GM23338 (cell line): ENCODE measurements around the gene ALG9. TPM values are rescaled to one million over a fixed set of nuclear protein-coding genes. Genes with fewer than 3 reads are reported as not detected.

Experiments used
- ATAC-seq: fragments of 200-7000 bp; cut with Tn5 transposase; 3 replicates; pipeline ENCODE4 v1.9.1; 2020
- DNase-seq: peaks from one replicate; pipeline ENCODE4 v3.0.0-alpha.2; 2015; ENCODE audit warnings: low spot score
- H2AFZ ChIP-seq: fragments of 200-600 bp; sonication (generic); 2 replicates; pipeline ENCODE4 v1.8.0; 2016; ENCODE audit warnings: antibody characterized with exemption, mild to moderate bottlenecking, moderate library complexity
- H3F3A ChIP-seq: fragments of 200-600 bp; sonication (generic); replicated peaks from 2 replicates; pipeline ENCODE4 v1.8.0; 2017; ENCODE audit warnings: antibody characterized with exemption, mixed run types, low read depth
- H3K27ac ChIP-seq: fragments of 200-600 bp; sonication (generic); 2 replicates; pipeline ENCODE4 v1.6.1; 2016; ENCODE audit warnings: low read depth
- H3K27me3 ChIP-seq: fragments of 200-600 bp; sonication (generic); 2 replicates; pipeline ENCODE4 v1.8.0; 2016; ENCODE audit warnings: mild to moderate bottlenecking, mixed run types, moderate library complexity; ENCODE audit not compliant: insufficient read depth
- H3K36me3 ChIP-seq: fragments of 200-600 bp; sonication (generic); 2 replicates; pipeline ENCODE4 v1.8.0; 2016; ENCODE audit warnings: mild to moderate bottlenecking; ENCODE audit not compliant: insufficient read depth
- H3K4me1 ChIP-seq: fragments of 200-600 bp; sonication (generic); 2 replicates; pipeline ENCODE4 v1.8.0; 2016; ENCODE audit warnings: mild to moderate bottlenecking, moderate library complexity; ENCODE audit not compliant: insufficient read depth
- H3K4me2 ChIP-seq: fragments of 200-600 bp; sonication (generic); 2 replicates; pipeline ENCODE4 v1.7.1; 2017; ENCODE audit warnings: mixed run types
- H3K4me3 ChIP-seq: fragments of 200-600 bp; sonication (generic); 2 replicates; pipeline ENCODE4 v1.6.1; 2016; ENCODE audit warnings: mixed run types
- H3K79me2 ChIP-seq: fragments of 200-600 bp; sonication (generic); replicated peaks from 2 replicates; pipeline ENCODE4 v1.8.0; 2017; ENCODE audit warnings: mild to moderate bottlenecking; ENCODE audit not compliant: insufficient read depth
- H3K9me2 ChIP-seq: fragments of 200-600 bp; sonication (generic); 2 replicates; pipeline ENCODE4 v1.8.0; 2017; ENCODE audit not compliant: insufficient read depth
- H4K20me1 ChIP-seq: fragments of 200-600 bp; sonication (generic); replicated peaks from 2 replicates; pipeline ENCODE4 v1.8.0; 2017; ENCODE audit warnings: mild to moderate bottlenecking; ENCODE audit not compliant: insufficient read depth
- H3K27ac Mint-ChIP-seq: 2 replicates; pipeline ENCODE4 v1.8.0; 2020; ENCODE audit warnings: inconsistent platforms, mild to moderate bottlenecking, moderate library complexity, mixed read lengths
- H3K27me3 Mint-ChIP-seq: 3 replicates; pipeline ENCODE4 v1.8.0; 2022; ENCODE audit warnings: low read depth, mild to moderate bottlenecking, moderate library complexity, mixed read lengths, inconsistent platforms; ENCODE audit not compliant: insufficient read depth, poor library complexity
- H3K36me3 Mint-ChIP-seq: 3 replicates; pipeline ENCODE4 v1.8.0; 2021; ENCODE audit warnings: low read depth, mild to moderate bottlenecking, inconsistent platforms, moderate library complexity, mixed read lengths
- H3K4me1 Mint-ChIP-seq: 3 replicates; pipeline ENCODE4 v1.8.0; 2020; ENCODE audit warnings: mild to moderate bottlenecking, inconsistent platforms, mixed read lengths
- H3K4me3 Mint-ChIP-seq: 3 replicates; pipeline ENCODE4 v1.8.0; 2021; ENCODE audit warnings: moderate library complexity, mild to moderate bottlenecking, inconsistent platforms, mixed read lengths
- H3K9me3 Mint-ChIP-seq: 3 replicates; pipeline ENCODE4 v1.8.0; 2020; ENCODE audit warnings: moderate library complexity, mild to moderate bottlenecking, inconsistent platforms, mixed read lengths
- CREB1 ChIP-seq: fragments of 250-450 bp; sonication (Bioruptor Pico); IDR thresholded peaks from 2 replicates; pipeline ENCODE4 v1.5.0; 2020; ENCODE audit warnings: low read depth, mild to moderate bottlenecking, moderate library complexity
- EZH2phosphoT487 ChIP-seq: fragments of 200-600 bp; sonication (generic); IDR thresholded peaks from one replicate; pipeline ENCODE4 v1.8.1; 2018; ENCODE audit warnings: antibody characterized with exemption; ENCODE audit not compliant: unreplicated experiment
- JUNB ChIP-seq: IDR thresholded peaks from one replicate; pipeline ENCODE4 v1.6.1; 2016; ENCODE audit warnings: antibody characterized with exemption; ENCODE audit not compliant: unreplicated experiment
- POLR2AphosphoS5 ChIP-seq: IDR thresholded peaks from 2 replicates; pipeline ENCODE4 v1.6.1; 2016; ENCODE audit warnings: antibody characterized with exemption, low read depth
- ZNF462 ChIP-seq: fragments of 250-450 bp; sonication (Bioruptor Pico); IDR thresholded peaks from 2 replicates; pipeline ENCODE4 v1.5.0; 2020; ENCODE audit warnings: mild to moderate bottlenecking, moderate library complexity
- polyA plus RNA-seq: library from polyadenylated mRNA; unstranded; fragments of >200 nt; fragmentation: Nextera tagmentation; extraction: Ambion mirVana; gene quantifications from 2 replicates; pipeline ENCODE4 v1.2.1, GENCODE V29; 2016
- total RNA-seq: library from RNA; depleted of rRNA; stranded (reverse); fragments of >200 nt; shearing (Covaris generic); gene quantifications from 2 replicates; pipeline ENCODE4 v1.2.3, GENCODE V29; 2014
- TF ChIP-seq, protein P1 (sequence below), 2 experiments: fragments of 200-600 bp in 1 of 2; sonication (generic) in 1 of 2; conservative IDR thresholded peaks; 2 replicates each; pipeline versions ENCODE4 v1.5.1 to v1.6.1; 2016 to 2017; ENCODE audit warnings: antibody characterized with exemption in 2 of 2, low read depth in 2 of 2, mild to moderate bottlenecking in 2 of 2, moderate library complexity in 1 of 2

The ALG9 gene
- total and polyA plus RNA-seq, 2 experiments from 2014 or later, result 25.4 to 31.1 TPM

DNA sequence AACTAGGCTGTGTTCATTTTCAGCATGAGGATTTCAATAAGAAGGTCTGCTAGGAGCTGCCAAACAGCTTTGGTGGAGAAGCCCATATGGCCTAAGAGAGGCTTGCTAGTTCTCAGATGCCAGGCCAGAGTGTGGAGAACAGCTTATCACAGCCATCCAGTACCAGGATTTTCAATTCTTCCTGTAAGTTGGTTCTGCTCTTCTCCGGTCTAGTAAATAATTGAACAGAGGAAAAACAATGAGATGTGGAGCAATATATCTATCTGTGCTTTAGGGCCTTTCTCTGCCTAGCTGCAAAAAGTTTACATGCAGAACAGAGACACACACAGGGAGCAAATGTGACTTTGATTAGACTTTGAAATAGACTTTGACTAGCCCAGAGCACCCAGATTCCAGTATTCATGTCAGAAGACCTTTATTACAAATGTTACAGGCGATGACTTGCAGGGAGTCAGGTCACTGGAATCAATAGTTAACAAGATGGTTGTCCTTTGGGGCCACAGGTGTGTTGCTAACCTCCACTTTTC is 85.4 kb downstream of the ALG9 start:
- Histone ChIP-seq H3K4me2 (no peak overlapping the region), H4K20me1 (no peaks in the 10 kb centered on the region), H3K27me3 (no peaks in the 10 kb centered on the region), H2AFZ (no peak overlapping the region), H3K4me1 (no peaks in the 10 kb centered on the region), H3F3A (no peaks in the 10 kb centered on the region), H3K4me3 (no peak overlapping the region), H3K36me3 (no peaks in the 10 kb centered on the region; the same call in 1 of the 2 replicates), H3K79me2 (no peaks in the 10 kb centered on the region), H3K9me2 (no peaks in the 10 kb centered on the region), H3K27ac (no peak overlapping the region)
- Mint-ChIP-seq H3K4me1 (no peaks in the 10 kb centered on the region), H3K27ac (no peak overlapping the region), H3K27me3 (no peaks in the 10 kb centered on the region), H3K9me3 (no peaks in the 10 kb centered on the region), H3K36me3 (no peaks in the 10 kb centered on the region), H3K4me3 (no peak overlapping the region)
- DNase-seq (no peak), ATAC-seq (no peak)
- TF ChIP-seq JUNB (no peak), ZNF462 (no peak), POLR2AphosphoS5 (no peak)

- Histone ChIP-seq H3F3A (no peaks in the 10 kb centered on the region), H3K9me2 (no peaks in the 10 kb centered on the region), H3K79me2 (no peaks in the 10 kb centered on the region), H3K4me2 (no peak overlapping the region), H3K4me1 (no peaks in the 10 kb centered on the region), H4K20me1 (no peaks in the 10 kb centered on the region), H2AFZ (no peak overlapping the region), H3K36me3 (no peaks in the 10 kb centered on the region; the same call in 1 of the 2 replicates), H3K27me3 (no peaks in the 10 kb centered on the region), H3K4me3 (no peak overlapping the region), H3K27ac (no peak overlapping the region)
- Mint-ChIP-seq H3K4me3 (no peak overlapping the region), H3K27me3 (peaks cover 1% of the 10 kb centered on the region), H3K27ac (no peak overlapping the region), H3K4me1 (no peaks in the 10 kb centered on the region), H3K36me3 (no peaks in the 10 kb centered on the region), H3K9me3 (no peaks in the 10 kb centered on the region)
- DNase-seq (no peak), ATAC-seq (no peak)
- TF ChIP-seq EZH2phosphoT487, result no peak
- no peak for TF ChIP-seq POLR2AphosphoS5
- no peak for TF ChIP-seq CREB1 (CRISPR knock-in tag)
- TF ChIP-seq, protein P1, sequence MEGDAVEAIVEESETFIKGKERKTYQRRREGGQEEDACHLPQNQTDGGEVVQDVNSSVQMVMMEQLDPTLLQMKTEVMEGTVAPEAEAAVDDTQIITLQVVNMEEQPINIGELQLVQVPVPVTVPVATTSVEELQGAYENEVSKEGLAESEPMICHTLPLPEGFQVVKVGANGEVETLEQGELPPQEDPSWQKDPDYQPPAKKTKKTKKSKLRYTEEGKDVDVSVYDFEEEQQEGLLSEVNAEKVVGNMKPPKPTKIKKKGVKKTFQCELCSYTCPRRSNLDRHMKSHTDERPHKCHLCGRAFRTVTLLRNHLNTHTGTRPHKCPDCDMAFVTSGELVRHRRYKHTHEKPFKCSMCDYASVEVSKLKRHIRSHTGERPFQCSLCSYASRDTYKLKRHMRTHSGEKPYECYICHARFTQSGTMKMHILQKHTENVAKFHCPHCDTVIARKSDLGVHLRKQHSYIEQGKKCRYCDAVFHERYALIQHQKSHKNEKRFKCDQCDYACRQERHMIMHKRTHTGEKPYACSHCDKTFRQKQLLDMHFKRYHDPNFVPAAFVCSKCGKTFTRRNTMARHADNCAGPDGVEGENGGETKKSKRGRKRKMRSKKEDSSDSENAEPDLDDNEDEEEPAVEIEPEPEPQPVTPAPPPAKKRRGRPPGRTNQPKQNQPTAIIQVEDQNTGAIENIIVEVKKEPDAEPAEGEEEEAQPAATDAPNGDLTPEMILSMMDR (conservative IDR thresholded peaks at IDR 0.05; ENCODE audit: low read depth in 2 of 2), result no peak
Measured at GRCh38 chr11:111785076-111785475, 86.3 kb downstream of the ALG9 start.
